ENCODE data around the gene CDH23. TPM values are rescaled to one million over a fixed set of nuclear protein-coding genes. Genes with fewer than 3 reads are reported as not detected.

CDH23 gene
- total and polyA plus RNA-seq, 8 donors = 1.8 to 22.8 (median 3.0) TPM

DNA sequence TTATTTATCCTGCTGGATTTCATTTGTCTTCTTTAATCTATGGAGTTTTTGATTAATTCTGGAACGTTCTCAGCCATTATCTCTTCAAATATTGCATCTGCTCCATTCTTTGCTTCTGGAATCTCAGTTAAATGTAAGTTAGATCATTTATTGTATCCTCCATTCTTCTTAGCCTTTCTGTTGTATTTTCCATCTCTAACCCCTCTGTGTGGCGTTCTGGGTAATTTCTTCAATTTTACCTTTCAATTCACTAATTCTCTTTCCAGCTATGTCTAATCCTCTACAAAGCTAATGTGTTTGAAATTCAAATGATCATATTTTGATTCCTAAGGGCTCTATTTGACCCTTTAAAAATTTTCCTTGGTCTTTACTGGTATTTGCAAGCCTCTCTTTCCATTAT is 92.4 kb downstream of the CDH23 start:
- ATAC-seq (no peak), DNase-seq (no peak)
- TF ChIP-seq, protein P1, sequence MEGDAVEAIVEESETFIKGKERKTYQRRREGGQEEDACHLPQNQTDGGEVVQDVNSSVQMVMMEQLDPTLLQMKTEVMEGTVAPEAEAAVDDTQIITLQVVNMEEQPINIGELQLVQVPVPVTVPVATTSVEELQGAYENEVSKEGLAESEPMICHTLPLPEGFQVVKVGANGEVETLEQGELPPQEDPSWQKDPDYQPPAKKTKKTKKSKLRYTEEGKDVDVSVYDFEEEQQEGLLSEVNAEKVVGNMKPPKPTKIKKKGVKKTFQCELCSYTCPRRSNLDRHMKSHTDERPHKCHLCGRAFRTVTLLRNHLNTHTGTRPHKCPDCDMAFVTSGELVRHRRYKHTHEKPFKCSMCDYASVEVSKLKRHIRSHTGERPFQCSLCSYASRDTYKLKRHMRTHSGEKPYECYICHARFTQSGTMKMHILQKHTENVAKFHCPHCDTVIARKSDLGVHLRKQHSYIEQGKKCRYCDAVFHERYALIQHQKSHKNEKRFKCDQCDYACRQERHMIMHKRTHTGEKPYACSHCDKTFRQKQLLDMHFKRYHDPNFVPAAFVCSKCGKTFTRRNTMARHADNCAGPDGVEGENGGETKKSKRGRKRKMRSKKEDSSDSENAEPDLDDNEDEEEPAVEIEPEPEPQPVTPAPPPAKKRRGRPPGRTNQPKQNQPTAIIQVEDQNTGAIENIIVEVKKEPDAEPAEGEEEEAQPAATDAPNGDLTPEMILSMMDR (IDR thresholded peaks at IDR 0.05) = no peak
- H3K27me3 ChIP-seq = no peaks in the 10 kb centered on the region
- peaks cover 0 to 10% of the 10 kb centered on the region in 2 donors for H3K9me3 ChIP-seq
- H3K36me3 ChIP-seq = no peaks in the 10 kb centered on the region
- no peaks in the 10 kb centered on the region for H3K4me1 ChIP-seq
- intact Hi-C loops (cut with DNase I) = no loop called here
- H3K27ac ChIP-seq = no peak overlapping the region
- H3K4me3 ChIP-seq = no peak overlapping the region

DNA sequence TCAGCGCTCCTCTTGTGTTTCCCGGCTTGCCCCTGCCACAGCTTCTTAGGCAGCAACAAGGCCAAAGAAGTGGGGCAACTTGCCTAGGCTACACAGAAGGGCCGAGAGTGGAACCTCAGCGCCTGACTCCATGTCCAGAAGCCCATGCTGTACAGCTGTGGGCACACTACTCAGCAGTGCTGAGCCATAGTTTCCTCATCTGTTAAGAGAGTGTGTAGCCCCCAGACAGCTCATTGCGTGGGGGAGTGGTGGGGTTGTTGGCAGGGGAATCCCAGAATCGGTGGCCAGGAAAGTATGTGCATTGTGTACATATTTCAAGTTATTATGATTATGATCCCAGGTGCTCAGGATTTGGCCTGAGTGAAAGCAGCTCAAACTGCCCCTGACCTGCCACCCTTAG is 96.2 kb downstream of the CDH23 start:
- TF ChIP-seq, protein P1 (IDR thresholded peaks at IDR 0.05) = no peak
- no peaks in the 10 kb centered on the region for H3K4me1 ChIP-seq

DNA sequence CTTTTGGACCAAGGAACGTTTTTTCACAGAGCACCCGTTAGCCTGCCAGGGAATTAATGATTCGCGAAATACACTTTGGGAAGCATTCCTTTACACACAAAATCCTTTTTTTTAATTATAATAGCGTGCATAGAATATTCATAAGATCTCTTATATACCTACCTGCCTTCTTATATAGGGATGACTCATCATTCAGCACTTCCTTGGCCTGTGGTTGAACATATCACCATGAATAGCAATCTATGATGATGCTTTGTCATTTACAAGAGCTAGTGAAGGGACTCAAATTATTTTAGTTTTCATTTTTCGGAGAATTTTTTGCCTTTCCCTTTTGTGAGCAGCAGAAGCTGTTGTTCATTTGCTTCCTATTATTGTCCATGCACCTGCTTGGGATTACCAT is 97.0 kb downstream of the CDH23 start:
- Histone ChIP-seq H3K27me3 (no peaks in the 10 kb centered on the region), H3K36me3 (no peaks in the 10 kb centered on the region), H3K27ac (no peak overlapping the region), H3K9me3 (peaks cover 0 to 8% of the 10 kb centered on the region in 2 donors), H3K4me1 (no peaks in the 10 kb centered on the region), H3K4me3 (no peak overlapping the region)
- intact Hi-C loops (cut with DNase I) = no loop called here
- DNase-seq (no peak), ATAC-seq (no peak)
- TF ChIP-seq, protein P1 (IDR thresholded peaks at IDR 0.05) = no peak

More for the DNA sequence above, 96.2 kb downstream of the CDH23 start:
- Histone ChIP-seq H3K36me3 (no peaks in the 10 kb centered on the region), H3K27me3 (no peaks in the 10 kb centered on the region), H3K27ac (no peak overlapping the region), H3K9me3 (peaks cover 0 to 10% of the 10 kb centered on the region in 2 donors), H3K4me3 (no peak overlapping the region)
- intact Hi-C loops (cut with DNase I) = no loop called here
- ATAC-seq (no peak), DNase-seq (no peak)

DNA sequence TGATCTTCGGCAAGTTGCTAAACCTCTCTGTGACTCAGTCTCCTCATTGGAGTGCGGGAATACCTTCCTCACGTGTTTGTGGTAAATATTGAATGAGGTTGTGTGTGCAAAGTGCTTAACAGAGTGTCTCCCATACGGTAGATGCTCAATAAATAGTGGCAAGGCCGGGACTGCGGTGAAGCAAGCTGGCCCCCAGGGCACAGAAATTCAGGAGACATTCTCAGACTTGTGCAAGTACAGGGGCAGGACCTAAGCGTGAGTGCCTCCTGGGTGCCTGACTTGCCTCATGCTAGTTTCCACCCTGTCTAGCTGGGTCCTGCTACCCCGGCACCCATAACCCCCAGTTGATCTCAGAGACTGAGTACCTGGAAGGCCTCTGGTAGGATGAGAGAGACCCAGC is 97.8 kb downstream of the CDH23 start:
- Histone ChIP-seq H3K36me3 (no peaks in the 10 kb centered on the region), H3K27ac (no peak overlapping the region), H3K4me1 (no peaks in the 10 kb centered on the region), H3K27me3 (no peaks in the 10 kb centered on the region), H3K9me3 (peaks cover 0 to 1% of the 10 kb centered on the region in 2 donors), H3K4me3 (no peak overlapping the region)
- DNase-seq (no peak), ATAC-seq (no peak)
- intact Hi-C loops (cut with DNase I) = no loop called here
- TF ChIP-seq, protein P1 (IDR thresholded peaks at IDR 0.05) = no peak

DNA sequence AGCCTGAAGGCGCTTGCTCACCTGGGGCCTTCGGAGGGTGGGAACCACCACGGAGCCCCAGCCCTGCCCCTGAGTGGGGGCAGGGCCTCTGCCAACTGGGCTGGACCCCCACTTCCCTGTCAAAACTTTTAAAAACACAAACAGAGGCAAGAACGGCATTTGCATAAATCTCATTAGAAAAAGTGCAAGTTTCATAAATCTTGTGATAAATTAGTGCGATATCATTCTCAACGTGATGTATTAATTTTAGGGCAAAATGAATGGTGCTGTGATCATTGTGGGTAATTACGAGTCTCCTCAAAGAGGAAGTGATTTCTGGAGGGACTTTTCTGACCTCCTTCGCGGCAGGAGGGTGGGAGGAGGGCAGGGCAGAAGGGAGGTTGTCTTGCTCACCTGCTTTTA is 98.3 kb downstream of the CDH23 start:
- Histone ChIP-seq H3K27me3 (no peaks in the 10 kb centered on the region), H3K9me3 (no peaks in the 10 kb centered on the region), H3K36me3 (no peaks in the 10 kb centered on the region), H3K4me3 (no peak overlapping the region), H3K27ac (no peak overlapping the region), H3K4me1 (no peaks in the 10 kb centered on the region)
- DNase-seq (no peak), ATAC-seq (no peak)
- TF ChIP-seq, protein P1 (IDR thresholded peaks at IDR 0.05) = no peak
- intact Hi-C loops (cut with DNase I) = no loop called here
